ENCODE measurements around the gene VEGFD.

VEGFD gene

GRCh38 chrX:15299941-15300851, 84.0 kb downstream of the VEGFD start:
- DNase-seq, result no peak

GRCh38 chrX:15298780-15299179, 85.4 kb downstream of the VEGFD start:
- no peak for DNase-seq

GRCh38 chrX:15298201-15298600, 86.0 kb downstream of the VEGFD start:
- DNase-seq, result no peak
